ENCODE results near the gene TMA16. TPM values are rescaled to one million over a fixed set of nuclear protein-coding genes. Genes with fewer than 3 reads are reported as not detected.

The TMA16 gene
- total RNA-seq, 1 donor from 2014 or later, result 22.2 TPM

GRCh38 chr4:163540448-163540847 is 46.0 kb downstream of the TMA16 start:
- peak overlapping the region; percentile 79 for H3K27ac Mint-ChIP-seq (ENCODE audit: unreplicated experiment)
- H3K9me3 Mint-ChIP-seq (ENCODE audit: low read depth), result no peaks in the 10 kb centered on the region
- peaks cover 2% of the 10 kb centered on the region for H3K36me3 Mint-ChIP-seq (ENCODE audit: low read depth)
- H3K4me3 Mint-ChIP-seq (ENCODE audit: unreplicated experiment), result no peak overlapping the region
- no peaks in the 10 kb centered on the region for H3K27me3 Mint-ChIP-seq (ENCODE audit: low read depth)
- DNase-seq (ENCODE audit: low spot score), result no peak
- TF ChIP-seq, protein P1, sequence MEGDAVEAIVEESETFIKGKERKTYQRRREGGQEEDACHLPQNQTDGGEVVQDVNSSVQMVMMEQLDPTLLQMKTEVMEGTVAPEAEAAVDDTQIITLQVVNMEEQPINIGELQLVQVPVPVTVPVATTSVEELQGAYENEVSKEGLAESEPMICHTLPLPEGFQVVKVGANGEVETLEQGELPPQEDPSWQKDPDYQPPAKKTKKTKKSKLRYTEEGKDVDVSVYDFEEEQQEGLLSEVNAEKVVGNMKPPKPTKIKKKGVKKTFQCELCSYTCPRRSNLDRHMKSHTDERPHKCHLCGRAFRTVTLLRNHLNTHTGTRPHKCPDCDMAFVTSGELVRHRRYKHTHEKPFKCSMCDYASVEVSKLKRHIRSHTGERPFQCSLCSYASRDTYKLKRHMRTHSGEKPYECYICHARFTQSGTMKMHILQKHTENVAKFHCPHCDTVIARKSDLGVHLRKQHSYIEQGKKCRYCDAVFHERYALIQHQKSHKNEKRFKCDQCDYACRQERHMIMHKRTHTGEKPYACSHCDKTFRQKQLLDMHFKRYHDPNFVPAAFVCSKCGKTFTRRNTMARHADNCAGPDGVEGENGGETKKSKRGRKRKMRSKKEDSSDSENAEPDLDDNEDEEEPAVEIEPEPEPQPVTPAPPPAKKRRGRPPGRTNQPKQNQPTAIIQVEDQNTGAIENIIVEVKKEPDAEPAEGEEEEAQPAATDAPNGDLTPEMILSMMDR (IDR thresholded peaks at IDR 0.05), result no peak
- peaks cover 24% of the 10 kb centered on the region for H3K4me1 Mint-ChIP-seq (ENCODE audit: low read depth)

- Mint-ChIP-seq H3K27ac (ENCODE audit: unreplicated experiment) (peak overlapping the region; percentile 79), H3K4me1 (ENCODE audit: low read depth) (peaks cover 24% of the 10 kb centered on the region), H3K27me3 (ENCODE audit: low read depth) (no peaks in the 10 kb centered on the region), H3K36me3 (ENCODE audit: low read depth) (peaks cover 2% of the 10 kb centered on the region), H3K4me3 (ENCODE audit: unreplicated experiment) (no peak overlapping the region), H3K9me3 (ENCODE audit: low read depth) (no peaks in the 10 kb centered on the region)
- no peak for DNase-seq (ENCODE audit: low spot score)
- TF ChIP-seq, protein P1 (IDR thresholded peaks at IDR 0.05), result no peak
Observed at GRCh38 chr4:163540977-163541376, 46.5 kb downstream of the TMA16 start.

GRCh38 chr4:163542275-163542674 is 47.8 kb downstream of the TMA16 start:
- TF ChIP-seq, protein P1 (IDR thresholded peaks at IDR 0.05), result no peak
- Mint-ChIP-seq H3K27me3 (ENCODE audit: low read depth) (no peaks in the 10 kb centered on the region), H3K36me3 (ENCODE audit: low read depth) (no peaks in the 10 kb centered on the region), H3K9me3 (ENCODE audit: low read depth) (no peaks in the 10 kb centered on the region), H3K4me3 (ENCODE audit: unreplicated experiment) (no peak overlapping the region), H3K4me1 (ENCODE audit: low read depth) (peaks cover 24% of the 10 kb centered on the region), H3K27ac (ENCODE audit: unreplicated experiment) (no peak overlapping the region)
- no peak for DNase-seq (ENCODE audit: low spot score)

- H3K27ac Mint-ChIP-seq (ENCODE audit: unreplicated experiment), result no peak overlapping the region
- no peaks in the 10 kb centered on the region for H3K36me3 Mint-ChIP-seq (ENCODE audit: low read depth)
- TF ChIP-seq, protein P1 (IDR thresholded peaks at IDR 0.05), result peak; percentile 97
- peaks cover 31% of the 10 kb centered on the region for H3K4me1 Mint-ChIP-seq (ENCODE audit: low read depth)
- no peaks in the 10 kb centered on the region for H3K9me3 Mint-ChIP-seq (ENCODE audit: low read depth)
- H3K27me3 Mint-ChIP-seq (ENCODE audit: low read depth), result no peaks in the 10 kb centered on the region
- no peak for DNase-seq (ENCODE audit: low spot score)
- H3K4me3 Mint-ChIP-seq (ENCODE audit: unreplicated experiment), result no peak overlapping the region
Observed at GRCh38 chr4:163544407-163545038, 50.0 kb downstream of the TMA16 start.

DNA sequence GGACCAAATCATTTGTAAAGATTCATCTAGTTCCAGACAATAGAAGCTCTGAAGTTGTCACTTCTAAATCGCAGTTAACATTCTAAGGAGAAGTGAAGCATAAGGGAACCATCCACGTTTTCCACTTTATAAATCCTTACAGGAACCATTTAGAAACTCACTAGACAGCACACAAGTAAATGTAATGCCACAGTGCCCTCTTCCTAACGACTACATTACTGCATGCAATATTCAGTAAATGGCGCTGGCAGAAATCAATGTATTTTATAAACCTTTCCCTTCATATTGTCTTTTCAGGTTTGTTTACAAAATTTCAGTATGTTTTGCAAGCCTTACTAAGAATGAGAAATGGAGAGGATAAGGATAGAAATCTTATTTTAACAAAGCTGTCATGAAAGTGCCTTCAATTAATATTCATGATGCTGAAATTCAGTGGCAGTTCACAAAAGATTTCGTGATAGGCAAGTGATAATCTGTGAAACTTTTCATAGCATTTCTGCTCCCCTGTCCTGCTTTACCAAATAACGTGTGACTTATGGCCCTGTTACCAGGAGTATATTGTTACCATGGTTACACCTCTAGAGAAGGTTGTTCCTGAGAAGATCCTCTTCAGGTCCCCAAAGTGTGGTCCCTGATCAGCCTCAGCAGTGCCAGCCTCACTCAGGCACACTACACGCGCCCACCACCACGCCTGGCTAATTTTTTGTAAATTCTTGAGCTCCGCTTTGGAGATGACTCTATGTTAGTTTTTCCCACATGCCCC is 54.2 kb downstream of the TMA16 start:
- Mint-ChIP-seq H3K27ac (ENCODE audit: unreplicated experiment) (no peak overlapping the region), H3K4me1 (ENCODE audit: low read depth) (peaks cover 13% of the 10 kb centered on the region), H3K27me3 (ENCODE audit: low read depth) (peaks cover 9% of the 10 kb centered on the region), H3K4me3 (ENCODE audit: unreplicated experiment) (no peak overlapping the region), H3K36me3 (ENCODE audit: low read depth) (no peaks in the 10 kb centered on the region), H3K9me3 (ENCODE audit: low read depth) (no peaks in the 10 kb centered on the region)
- TF ChIP-seq, protein P1 (IDR thresholded peaks at IDR 0.05), result peak; percentile 89
- DNase-seq (ENCODE audit: low spot score), result no peak

Measured in chondrocyte (in vitro differentiated cells).